GM12872 (cell line): ENCODE data around the gene MAMSTR.

ENCODE experiments used
- TF ChIP-seq, protein P1 (sequence below): IDR thresholded peaks from 3 replicates; pipeline ENCODE4 v1.5.1; 2011; ENCODE audit warnings: low read depth, mild to moderate bottlenecking, low read length, moderate library complexity; ENCODE audit not compliant: insufficient read depth

The MAMSTR gene

DNA sequence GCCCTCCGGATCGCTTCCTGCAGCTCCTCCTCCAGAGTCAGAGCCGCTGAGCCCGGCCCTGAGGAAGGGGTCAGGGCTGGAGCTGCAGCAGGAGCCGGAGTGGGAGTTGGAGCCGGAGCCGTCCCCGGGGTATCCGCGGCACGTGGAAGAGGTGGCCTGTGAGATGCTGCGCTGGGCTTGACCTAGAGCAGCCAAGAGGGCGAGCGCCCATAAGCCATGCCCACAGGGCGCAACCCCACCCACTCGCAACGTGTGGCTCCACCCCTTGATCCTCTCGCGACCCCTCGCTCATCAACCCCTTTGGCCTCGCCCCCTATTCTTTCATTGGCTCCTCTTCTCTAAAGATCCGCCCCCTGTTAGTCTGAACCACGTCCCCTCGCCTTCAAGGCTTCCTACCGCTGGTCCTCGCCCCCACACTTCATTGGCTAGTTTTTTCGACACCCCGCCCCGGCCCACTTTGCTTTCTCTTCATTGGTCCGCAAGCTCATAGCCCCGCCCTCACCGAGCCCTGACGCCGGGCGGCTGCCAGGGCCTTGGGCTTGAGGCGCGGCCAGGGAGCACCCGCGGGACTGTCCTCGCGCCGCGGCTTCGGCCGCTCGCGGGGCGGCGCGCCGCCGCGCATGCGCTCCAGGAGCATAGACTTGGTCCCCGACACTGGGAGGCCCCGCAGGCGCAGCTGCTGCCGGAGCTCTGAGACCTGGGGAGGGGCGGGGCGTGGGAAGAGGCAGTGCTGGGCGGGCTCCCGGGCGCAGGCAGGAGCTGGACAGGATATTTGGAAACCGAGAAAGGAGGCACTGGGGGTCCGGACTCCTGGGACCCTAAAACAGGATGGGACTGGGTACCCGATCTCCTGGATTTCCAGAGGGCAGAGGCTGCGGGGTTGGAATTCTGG lies 5.4 kb downstream of the MAMSTR start:
- TF ChIP-seq, protein P1, sequence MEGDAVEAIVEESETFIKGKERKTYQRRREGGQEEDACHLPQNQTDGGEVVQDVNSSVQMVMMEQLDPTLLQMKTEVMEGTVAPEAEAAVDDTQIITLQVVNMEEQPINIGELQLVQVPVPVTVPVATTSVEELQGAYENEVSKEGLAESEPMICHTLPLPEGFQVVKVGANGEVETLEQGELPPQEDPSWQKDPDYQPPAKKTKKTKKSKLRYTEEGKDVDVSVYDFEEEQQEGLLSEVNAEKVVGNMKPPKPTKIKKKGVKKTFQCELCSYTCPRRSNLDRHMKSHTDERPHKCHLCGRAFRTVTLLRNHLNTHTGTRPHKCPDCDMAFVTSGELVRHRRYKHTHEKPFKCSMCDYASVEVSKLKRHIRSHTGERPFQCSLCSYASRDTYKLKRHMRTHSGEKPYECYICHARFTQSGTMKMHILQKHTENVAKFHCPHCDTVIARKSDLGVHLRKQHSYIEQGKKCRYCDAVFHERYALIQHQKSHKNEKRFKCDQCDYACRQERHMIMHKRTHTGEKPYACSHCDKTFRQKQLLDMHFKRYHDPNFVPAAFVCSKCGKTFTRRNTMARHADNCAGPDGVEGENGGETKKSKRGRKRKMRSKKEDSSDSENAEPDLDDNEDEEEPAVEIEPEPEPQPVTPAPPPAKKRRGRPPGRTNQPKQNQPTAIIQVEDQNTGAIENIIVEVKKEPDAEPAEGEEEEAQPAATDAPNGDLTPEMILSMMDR = no peak

DNA sequence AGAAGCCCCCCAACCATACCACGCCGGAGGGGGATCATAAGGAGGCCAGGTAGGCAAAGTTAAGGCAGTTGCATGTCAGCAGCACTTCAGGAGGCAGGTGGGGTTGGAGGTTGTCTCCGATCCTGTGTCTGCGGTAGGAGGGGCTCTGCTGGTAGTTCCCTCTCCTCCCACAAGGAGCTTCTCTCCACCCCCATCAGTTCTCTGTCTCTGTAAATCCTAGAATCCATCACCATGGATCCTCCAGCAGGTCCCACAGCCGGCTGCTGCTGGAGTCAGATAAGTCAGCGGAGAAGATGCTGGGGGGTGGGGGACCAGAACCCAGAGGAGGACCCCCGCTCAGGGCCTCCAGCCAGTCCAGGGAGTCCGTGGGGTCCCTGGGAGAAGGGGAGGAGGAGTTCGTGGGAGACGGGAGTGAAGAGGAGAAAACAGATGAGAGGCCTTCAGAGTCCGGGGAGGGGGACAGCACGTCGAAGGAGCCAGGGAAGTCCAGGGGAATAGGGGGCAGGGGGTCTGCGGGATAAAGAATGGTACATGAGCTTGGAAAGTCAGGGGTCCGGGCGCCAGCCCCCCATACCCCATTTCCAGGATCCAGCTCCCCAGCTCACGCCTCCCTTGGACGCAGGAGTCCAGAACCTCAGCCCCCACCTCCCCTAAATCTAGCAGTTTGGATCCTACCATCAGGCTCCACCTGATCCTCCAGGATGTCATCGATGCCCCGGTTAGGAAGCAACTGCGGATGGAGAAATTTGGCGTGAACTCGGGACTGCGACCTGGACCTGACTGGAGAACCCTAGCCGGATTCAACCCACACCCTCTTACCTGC lies 6.3 kb downstream of the MAMSTR start:
- TF ChIP-seq, protein P1 = peak; percentile 31; the same call in 1 of the 3 replicates

DNA sequence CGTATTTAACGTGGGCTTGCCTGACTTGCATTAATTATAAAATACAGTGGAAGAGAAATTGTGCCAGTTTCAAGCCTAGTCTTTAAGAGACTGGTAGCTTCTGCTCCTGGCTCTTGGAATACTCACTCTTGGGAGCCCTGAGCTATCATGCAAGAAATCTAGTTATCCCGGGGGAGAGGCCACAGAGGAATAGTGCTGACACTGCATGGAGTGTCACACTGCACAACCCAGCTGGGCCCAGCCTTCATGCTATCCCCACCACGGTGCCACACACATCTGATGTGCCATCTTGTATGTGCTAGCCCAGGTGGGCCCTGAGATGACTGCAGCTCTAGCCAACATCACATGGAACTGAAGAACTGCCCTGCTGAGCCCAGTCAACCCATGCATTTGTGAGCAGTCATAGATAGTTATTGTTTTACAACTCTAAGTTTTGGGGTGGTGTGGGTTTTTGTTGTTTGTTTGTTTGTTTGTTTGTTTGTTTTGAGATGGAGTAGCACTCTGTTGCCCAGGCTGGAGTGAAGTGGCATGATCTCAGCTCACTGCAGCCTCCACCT lies 8.3 kb downstream of the MAMSTR start:
- TF ChIP-seq, protein P1 = no peak

DNA sequence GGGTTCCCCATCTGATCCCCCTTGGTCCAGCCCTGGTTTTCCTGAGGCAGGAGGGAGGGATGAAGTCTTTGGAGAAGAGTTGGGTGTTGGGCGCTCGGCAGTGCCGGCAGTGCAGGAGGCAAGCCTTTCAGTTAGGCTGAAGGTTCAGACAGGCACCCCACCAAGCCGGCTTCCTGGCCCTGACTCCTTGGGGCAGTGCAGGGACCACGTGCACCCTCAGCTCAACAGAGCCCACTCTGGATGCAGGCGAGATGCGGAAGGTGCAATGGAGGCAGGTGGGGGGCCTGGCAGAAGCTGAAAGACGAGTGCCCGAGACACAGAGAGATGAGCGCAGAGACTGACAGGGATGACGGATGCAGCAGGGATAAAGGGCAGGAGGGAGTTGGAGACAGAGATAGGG lies 11.1 kb downstream of the MAMSTR start:
- TF ChIP-seq, protein P1 = no peak

DNA sequence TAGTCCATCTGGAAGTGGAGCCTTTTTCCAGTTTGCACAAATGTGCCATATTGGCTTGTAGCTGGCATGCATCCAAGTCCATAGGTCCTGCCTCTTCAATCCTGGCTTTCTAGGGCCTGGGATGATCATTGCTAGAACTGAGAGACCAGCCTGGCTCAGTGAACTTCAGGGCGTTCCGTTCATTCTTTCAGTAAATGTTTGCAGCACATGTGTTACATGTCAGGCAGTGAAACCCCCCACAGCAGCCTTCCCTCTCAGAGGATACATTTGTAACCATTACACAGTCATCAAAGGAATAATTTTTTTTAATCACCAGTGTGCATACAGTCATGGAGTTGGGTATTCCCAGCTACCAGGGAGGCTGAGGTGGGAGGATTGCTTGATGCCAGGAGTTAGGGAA lies 14.1 kb downstream of the MAMSTR start:
- TF ChIP-seq, protein P1 = no peak

DNA sequence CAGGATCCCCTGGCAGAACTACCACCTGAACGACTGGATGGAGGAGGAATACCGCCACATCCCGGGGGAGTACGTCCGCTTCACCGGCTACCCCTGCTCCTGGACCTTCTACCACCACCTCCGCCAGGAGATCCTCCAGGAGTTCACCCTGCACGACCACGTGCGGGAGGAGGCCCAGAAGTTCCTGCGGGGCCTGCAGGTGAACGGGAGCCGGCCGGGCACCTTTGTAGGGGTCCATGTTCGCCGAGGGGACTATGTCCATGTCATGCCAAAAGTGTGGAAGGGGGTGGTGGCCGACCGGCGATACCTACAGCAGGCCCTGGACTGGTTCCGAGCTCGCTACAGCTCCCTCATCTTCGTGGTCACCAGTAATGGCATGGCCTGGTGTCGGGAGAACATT lies 16.2 kb downstream of the MAMSTR start:
- TF ChIP-seq, protein P1 = no peak

- TF ChIP-seq, protein P1 = no peak
Measured at GRCh38 chr19:48702701-48703100, 16.8 kb downstream of the MAMSTR start.
